Measurements from ENCODE around the gene PYDC2.

GRCh38 chr3:191425322-191425734 is 35.6 kb upstream of the PYDC2 start:
- TF ChIP-seq, protein P1, sequence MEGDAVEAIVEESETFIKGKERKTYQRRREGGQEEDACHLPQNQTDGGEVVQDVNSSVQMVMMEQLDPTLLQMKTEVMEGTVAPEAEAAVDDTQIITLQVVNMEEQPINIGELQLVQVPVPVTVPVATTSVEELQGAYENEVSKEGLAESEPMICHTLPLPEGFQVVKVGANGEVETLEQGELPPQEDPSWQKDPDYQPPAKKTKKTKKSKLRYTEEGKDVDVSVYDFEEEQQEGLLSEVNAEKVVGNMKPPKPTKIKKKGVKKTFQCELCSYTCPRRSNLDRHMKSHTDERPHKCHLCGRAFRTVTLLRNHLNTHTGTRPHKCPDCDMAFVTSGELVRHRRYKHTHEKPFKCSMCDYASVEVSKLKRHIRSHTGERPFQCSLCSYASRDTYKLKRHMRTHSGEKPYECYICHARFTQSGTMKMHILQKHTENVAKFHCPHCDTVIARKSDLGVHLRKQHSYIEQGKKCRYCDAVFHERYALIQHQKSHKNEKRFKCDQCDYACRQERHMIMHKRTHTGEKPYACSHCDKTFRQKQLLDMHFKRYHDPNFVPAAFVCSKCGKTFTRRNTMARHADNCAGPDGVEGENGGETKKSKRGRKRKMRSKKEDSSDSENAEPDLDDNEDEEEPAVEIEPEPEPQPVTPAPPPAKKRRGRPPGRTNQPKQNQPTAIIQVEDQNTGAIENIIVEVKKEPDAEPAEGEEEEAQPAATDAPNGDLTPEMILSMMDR (conservative IDR thresholded peaks at IDR 0.05), result no peak
- no peak for TF ChIP-seq EZH2 (IDR thresholded peaks at IDR 0.05; ENCODE audit: low read depth)
